Astrocyte (in vitro differentiated cells and primary cell): ENCODE results near the gene FBXL16. TPM values are rescaled to one million over a fixed set of nuclear protein-coding genes. Genes with fewer than 3 reads are reported as not detected.
"Not testable (repeated sequence)": the region's sequence is repeated elsewhere in the genome, so short reads cannot be mapped to it uniquely, and the experiment has no call there.

Source experiments
- DNase-seq: peaks from one replicate; pipeline ENCODE4 v3.0.0-alpha.2; 2010; ENCODE audit warnings: low read depth
- FAIRE-seq: peaks from 2 replicates; lab custom pipeline; 2011; peaks lifted over from hg19 to GRCh38; lab: Jason Lieb, UNC
- H2AFZ ChIP-seq: 2 replicates; pipeline ENCODE4 v1.6.0; 2012; ENCODE audit warnings: low read depth, low read length, inconsistent platforms
- H3K27ac ChIP-seq: 2 replicates; pipeline ENCODE4 v1.5.1; 2011; ENCODE audit warnings: low read depth, low read length, inconsistent platforms
- H3K27me3 ChIP-seq: 2 replicates; pipeline ENCODE4 v1.6.0; 2011; ENCODE audit warnings: low read length, inconsistent platforms; ENCODE audit not compliant: insufficient read depth
- H3K36me3 ChIP-seq: 2 replicates; pipeline ENCODE4 v1.5.1; 2011; ENCODE audit warnings: low read length, inconsistent platforms; ENCODE audit not compliant: insufficient read depth
- H3K4me1 ChIP-seq: 2 replicates; pipeline ENCODE4 v1.5.1; 2011; ENCODE audit warnings: low read length, inconsistent platforms; ENCODE audit not compliant: insufficient read depth
- H3K4me2 ChIP-seq: 2 replicates; pipeline ENCODE4 v1.6.0; 2012; ENCODE audit warnings: low read length, inconsistent platforms
- H3K4me3 ChIP-seq: 2 replicates; pipeline ENCODE4 v1.5.1; 2011; ENCODE audit warnings: low read depth, mild to moderate bottlenecking, low read length, inconsistent platforms; ENCODE audit not compliant: insufficient read depth
- H3K79me2 ChIP-seq: 2 replicates; pipeline ENCODE4 v1.6.0; 2012; ENCODE audit warnings: mild to moderate bottlenecking, low read length, inconsistent platforms; ENCODE audit not compliant: insufficient read depth
- H3K9ac ChIP-seq: 2 replicates; pipeline ENCODE4 v1.6.0; 2012; ENCODE audit warnings: mild to moderate bottlenecking, low read length, inconsistent platforms
- H3K9me3 ChIP-seq: 2 replicates; pipeline ENCODE4 v1.5.1; 2012; ENCODE audit warnings: low read depth, mild to moderate bottlenecking, low read length, inconsistent platforms; ENCODE audit not compliant: insufficient read depth
- H4K20me1 ChIP-seq: 2 replicates; pipeline ENCODE4 v1.6.0; 2012; ENCODE audit warnings: low read length, inconsistent platforms; ENCODE audit not compliant: insufficient read depth
- H3K27ac Mint-ChIP-seq: one replicate; pipeline ENCODE4 v1.8.0; 2021; ENCODE audit warnings: mild to moderate bottlenecking, mixed read lengths; ENCODE audit not compliant: unreplicated experiment
- H3K27me3 Mint-ChIP-seq: one replicate; pipeline ENCODE4 v1.8.0; 2021; ENCODE audit warnings: low read depth, mixed read lengths; ENCODE audit not compliant: unreplicated experiment
- H3K36me3 Mint-ChIP-seq: one replicate; pipeline ENCODE4 v1.8.0; 2021; ENCODE audit warnings: low read depth, mixed read lengths; ENCODE audit not compliant: unreplicated experiment
- H3K4me1 Mint-ChIP-seq: one replicate; pipeline ENCODE4 v1.8.0; 2021; ENCODE audit warnings: low read depth, mixed read lengths; ENCODE audit not compliant: unreplicated experiment
- H3K4me3 Mint-ChIP-seq: one replicate; pipeline ENCODE4 v1.8.0; 2021; ENCODE audit warnings: mild to moderate bottlenecking, moderate library complexity, mixed read lengths; ENCODE audit not compliant: unreplicated experiment
- H3K9me3 Mint-ChIP-seq: one replicate; pipeline ENCODE4 v1.8.0; 2021; ENCODE audit warnings: mild to moderate bottlenecking, mixed read lengths; ENCODE audit not compliant: unreplicated experiment
- EZH2 ChIP-seq: IDR thresholded peaks from 2 replicates; pipeline ENCODE4 v1.6.1; 2012; ENCODE audit warnings: mild to moderate bottlenecking, low read length, inconsistent platforms; ENCODE audit not compliant: insufficient read depth
- total RNA-seq: library from RNA; stranded (reverse); gene quantifications from 2 replicates; pipeline ENCODE4 v1.2.1, GENCODE V29; 2021
- TF ChIP-seq, protein P1 (sequence below): IDR thresholded peaks from 2 replicates; pipeline ENCODE4 v1.5.1; 2011; ENCODE audit warnings: low read depth, mild to moderate bottlenecking, inconsistent platforms, low read length, moderate library complexity; ENCODE audit not compliant: insufficient read depth

FBXL16 gene
- total RNA-seq, 1 donor from 2014 or later: 5.2 TPM

DNA sequence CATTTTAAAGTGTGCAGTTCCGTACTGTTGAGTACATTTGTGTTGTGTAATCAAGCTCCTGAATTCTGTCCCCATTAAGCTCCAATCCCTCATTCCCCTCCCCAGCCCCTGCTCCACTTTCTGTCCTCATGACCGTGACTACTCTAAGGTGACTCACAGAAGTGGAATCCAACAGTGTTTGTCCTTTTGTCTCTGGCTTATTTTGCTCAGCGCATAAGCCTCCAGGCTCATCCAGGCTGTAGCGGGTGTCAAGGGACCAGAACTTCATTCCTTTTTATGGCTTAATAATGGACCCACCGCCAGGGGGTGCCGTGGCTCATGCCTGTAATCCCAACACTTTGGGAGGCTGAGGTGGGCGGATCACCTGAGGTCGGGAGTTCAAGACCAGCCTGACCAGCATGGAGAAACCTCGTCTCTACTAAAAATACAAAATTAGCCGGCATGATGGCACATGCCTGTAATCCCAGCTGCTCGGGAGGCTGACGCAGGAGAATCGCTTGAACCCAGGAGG is 7.2 kb upstream of the FBXL16 start:
- H3K27ac Mint-ChIP-seq: peak overlapping the region; percentile 56
- FAIRE-seq: peak; percentile 90

DNA sequence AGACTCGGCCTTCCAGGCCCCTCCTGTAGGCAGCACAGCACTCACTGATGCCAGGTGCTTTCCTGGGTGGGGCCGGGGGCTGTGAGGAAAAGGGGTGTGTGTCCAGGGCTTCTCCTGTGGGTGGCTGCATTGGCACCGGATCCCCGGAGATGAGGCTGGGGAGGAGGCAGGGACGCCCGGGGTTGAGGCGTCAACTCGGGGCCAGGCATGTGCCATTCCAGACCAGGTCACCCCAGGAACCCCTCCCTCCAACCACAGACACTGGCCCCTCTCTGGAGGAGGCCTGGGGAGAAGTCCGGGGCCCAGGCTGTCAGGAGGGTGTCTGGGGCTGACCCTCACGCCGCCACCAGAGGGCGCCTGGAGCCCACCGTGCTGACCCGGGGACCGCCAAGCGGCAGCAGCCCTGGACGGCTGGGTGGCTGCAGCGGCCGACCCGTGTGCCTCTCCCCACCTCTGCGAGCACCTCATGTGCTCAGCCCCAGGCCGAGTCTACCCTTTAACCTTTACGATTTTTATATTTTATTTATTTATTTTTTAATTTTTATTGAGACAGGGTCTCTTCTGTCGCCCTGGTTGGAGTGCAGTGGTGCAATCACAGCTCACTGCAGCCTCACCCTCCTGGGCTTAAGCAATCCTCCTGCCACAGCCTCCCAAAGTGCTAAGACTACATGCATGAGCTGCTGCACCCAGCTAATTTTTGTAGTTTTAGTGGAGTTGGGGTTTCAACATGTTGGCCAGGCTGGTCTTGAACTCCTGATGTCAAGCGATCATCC is 6.1 kb upstream of the FBXL16 start:
- TF ChIP-seq, protein P1, sequence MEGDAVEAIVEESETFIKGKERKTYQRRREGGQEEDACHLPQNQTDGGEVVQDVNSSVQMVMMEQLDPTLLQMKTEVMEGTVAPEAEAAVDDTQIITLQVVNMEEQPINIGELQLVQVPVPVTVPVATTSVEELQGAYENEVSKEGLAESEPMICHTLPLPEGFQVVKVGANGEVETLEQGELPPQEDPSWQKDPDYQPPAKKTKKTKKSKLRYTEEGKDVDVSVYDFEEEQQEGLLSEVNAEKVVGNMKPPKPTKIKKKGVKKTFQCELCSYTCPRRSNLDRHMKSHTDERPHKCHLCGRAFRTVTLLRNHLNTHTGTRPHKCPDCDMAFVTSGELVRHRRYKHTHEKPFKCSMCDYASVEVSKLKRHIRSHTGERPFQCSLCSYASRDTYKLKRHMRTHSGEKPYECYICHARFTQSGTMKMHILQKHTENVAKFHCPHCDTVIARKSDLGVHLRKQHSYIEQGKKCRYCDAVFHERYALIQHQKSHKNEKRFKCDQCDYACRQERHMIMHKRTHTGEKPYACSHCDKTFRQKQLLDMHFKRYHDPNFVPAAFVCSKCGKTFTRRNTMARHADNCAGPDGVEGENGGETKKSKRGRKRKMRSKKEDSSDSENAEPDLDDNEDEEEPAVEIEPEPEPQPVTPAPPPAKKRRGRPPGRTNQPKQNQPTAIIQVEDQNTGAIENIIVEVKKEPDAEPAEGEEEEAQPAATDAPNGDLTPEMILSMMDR: peak; percentile 58
- TF ChIP-seq EZH2: no peak
- Mint-ChIP-seq H3K27me3 (peaks cover 18% of the 10 kb centered on the region), H3K36me3 (no peaks in the 10 kb centered on the region), H3K9me3 (peaks cover 3% of the 10 kb centered on the region), H3K4me3 (no peak overlapping the region), H3K4me1 (peaks cover 8% of the 10 kb centered on the region), H3K27ac (no peak overlapping the region)
- Histone ChIP-seq H3K27me3 (peaks cover 13% of the 10 kb centered on the region), H3K79me2 (peaks cover 5% of the 10 kb centered on the region), H3K9ac (no peak overlapping the region), H3K4me2 (no peak overlapping the region), H3K9me3 (no peaks in the 10 kb centered on the region), H2AFZ (no peak overlapping the region), H3K36me3 (no peaks in the 10 kb centered on the region), H3K4me1 (peaks cover 35% of the 10 kb centered on the region), H4K20me1 (peaks cover 14% of the 10 kb centered on the region), H3K27ac (no peak overlapping the region), H3K4me3 (no peak overlapping the region)
- no peak for FAIRE-seq
- no peak for DNase-seq

More for the DNA sequence above, 7.2 kb upstream of the FBXL16 start:
- TF ChIP-seq, protein P1: peak; percentile 48
- H3K9me3 ChIP-seq, H3K79me2 ChIP-seq, H3K36me3 ChIP-seq, H3K27me3 ChIP-seq, H2AFZ ChIP-seq, H3K4me1 Mint-ChIP-seq, H3K4me3 ChIP-seq, H3K9me3 Mint-ChIP-seq, H3K36me3 Mint-ChIP-seq, H3K4me2 ChIP-seq, H3K9ac ChIP-seq: not testable (repeated sequence)
- H3K27me3 Mint-ChIP-seq: peaks cover 10% of the 10 kb centered on the region
- Histone ChIP-seq H3K27ac (peak overlapping the region; percentile 59), H3K4me1 (peaks cover 36% of the 10 kb centered on the region), H4K20me1 (peaks cover 24% of the 10 kb centered on the region)
- peak overlapping the region; percentile 74 for H3K4me3 Mint-ChIP-seq
- peak; percentile 85 for DNase-seq

DNA sequence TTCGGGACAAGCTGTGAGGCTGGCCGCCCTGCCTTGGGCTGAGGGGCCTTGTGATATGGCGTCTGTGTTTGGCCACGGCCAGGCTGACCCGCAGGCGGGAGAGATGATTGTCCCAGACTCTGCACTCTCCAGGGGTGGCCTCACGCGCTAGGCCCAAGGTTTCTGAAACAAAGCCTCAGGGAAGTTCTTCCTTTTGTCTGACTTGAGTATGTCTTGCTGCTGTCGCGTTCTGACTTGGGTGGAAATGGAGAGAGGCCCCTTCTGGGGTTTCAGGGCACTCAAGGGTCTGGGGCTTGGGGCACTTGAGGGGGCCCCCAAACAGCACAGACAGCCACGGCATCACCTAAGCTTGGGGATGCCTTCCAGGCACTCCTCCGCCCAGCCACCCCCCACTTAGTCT is 5.5 kb upstream of the FBXL16 start:
- Mint-ChIP-seq H3K27me3 (peaks cover 23% of the 10 kb centered on the region), H3K4me3 (no peak overlapping the region), H3K36me3 (no peaks in the 10 kb centered on the region), H3K4me1 (peaks cover 8% of the 10 kb centered on the region), H3K9me3 (peaks cover 3% of the 10 kb centered on the region), H3K27ac (no peak overlapping the region)
- Histone ChIP-seq H3K27me3 (peaks cover 15% of the 10 kb centered on the region), H2AFZ (no peak overlapping the region), H3K9me3 (no peaks in the 10 kb centered on the region), H4K20me1 (peaks cover 8% of the 10 kb centered on the region), H3K4me3 (no peak overlapping the region), H3K4me2 (no peak overlapping the region), H3K36me3 (no peaks in the 10 kb centered on the region), H3K9ac (no peak overlapping the region), H3K4me1 (peaks cover 28% of the 10 kb centered on the region), H3K79me2 (no peaks in the 10 kb centered on the region), H3K27ac (no peak overlapping the region)
- TF ChIP-seq, protein P1: no peak
- no peak for TF ChIP-seq EZH2
- DNase-seq (no peak), FAIRE-seq (no peak)
